Duodenal mucosa (tissue), 2 donors: ENCODE measurements around the gene KHDC3L.

Experiments
- H3K27ac ChIP-seq: one replicate; pipeline ENCODE4 v1.7.0; 2013; ENCODE audit warnings: low read depth, low read length
- H3K27me3 ChIP-seq, 2 donors: one replicate each; pipeline ENCODE4 v1.7.0; 2013; ENCODE audit warnings: low read length in 2 of 2, control low read depth in 1 of 2; ENCODE audit not compliant: insufficient read depth in 2 of 2, control insufficient read depth in 1 of 2
- H3K36me3 ChIP-seq, 2 donors: one replicate each; pipeline ENCODE4 v1.7.0; 2013; ENCODE audit warnings: low read length in 2 of 2, control low read depth in 1 of 2; ENCODE audit not compliant: insufficient read depth in 2 of 2, control insufficient read depth in 1 of 2
- H3K4me1 ChIP-seq, 2 donors: one replicate each; pipeline ENCODE4 v1.7.0; 2013; ENCODE audit warnings: low read length in 2 of 2, control low read depth in 1 of 2; ENCODE audit not compliant: insufficient read depth in 2 of 2, control insufficient read depth in 1 of 2
- H3K4me3 ChIP-seq, 2 donors: one replicate each; pipeline ENCODE4 v1.7.0; 2013; ENCODE audit warnings: low read length in 2 of 2, low read depth in 1 of 2
- H3K9ac ChIP-seq, 2 donors: one replicate each; pipeline ENCODE4 v1.7.0; 2013; ENCODE audit warnings: low read length in 2 of 2, low read depth in 1 of 2
- H3K9me3 ChIP-seq, 2 donors: one replicate each; pipeline ENCODE4 v1.7.0; 2013; ENCODE audit warnings: low read length in 2 of 2, control low read depth in 1 of 2; ENCODE audit not compliant: control insufficient read depth in 1 of 2

KHDC3L gene

GRCh38 chr6:73343164-73343563 is 19.3 kb upstream of the KHDC3L start:
- no peak overlapping the region for H3K4me3 ChIP-seq
- no peak overlapping the region for H3K9ac ChIP-seq
- H3K27me3 ChIP-seq, result peaks cover 0 to 1% of the 10 kb centered on the region in 2 donors
- H3K9me3 ChIP-seq, result no peaks in the 10 kb centered on the region
- H3K4me1 ChIP-seq, result no peaks in the 10 kb centered on the region
- H3K27ac ChIP-seq, result no peak overlapping the region
- H3K36me3 ChIP-seq, result no peaks in the 10 kb centered on the region

DNA sequence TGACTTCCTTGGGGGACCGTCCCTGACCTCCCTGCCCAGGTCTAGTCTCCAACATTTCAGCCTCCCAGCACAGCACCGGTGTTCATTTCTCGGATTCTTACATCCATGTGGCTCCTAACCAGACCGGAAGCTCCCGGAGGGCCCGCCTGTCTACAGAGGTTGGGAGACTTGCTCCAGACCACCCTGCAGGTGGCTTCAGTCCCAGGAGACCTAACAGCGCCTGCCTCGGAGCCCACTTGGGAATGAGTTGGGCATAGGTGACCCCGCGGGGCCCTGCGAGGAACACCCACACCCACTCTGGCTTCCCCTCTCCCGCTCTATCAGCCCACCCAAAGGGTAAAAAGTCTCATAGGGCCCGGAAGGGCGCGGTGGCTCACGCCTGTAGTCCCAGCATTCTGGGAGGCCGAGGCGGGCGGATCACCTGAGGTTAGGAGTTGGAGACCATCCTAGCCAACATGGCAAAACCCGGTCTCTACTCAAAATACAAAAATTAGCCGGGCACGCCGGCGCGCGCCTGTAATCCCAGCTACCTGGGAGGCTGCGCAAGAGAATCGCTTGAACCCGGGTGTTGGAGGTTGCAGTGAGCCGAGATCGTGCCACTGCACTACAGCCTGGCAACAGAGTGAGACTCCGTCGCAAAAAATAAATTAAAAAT is 13.8 kb upstream of the KHDC3L start:
- no peak overlapping the region for H3K9ac ChIP-seq

DNA sequence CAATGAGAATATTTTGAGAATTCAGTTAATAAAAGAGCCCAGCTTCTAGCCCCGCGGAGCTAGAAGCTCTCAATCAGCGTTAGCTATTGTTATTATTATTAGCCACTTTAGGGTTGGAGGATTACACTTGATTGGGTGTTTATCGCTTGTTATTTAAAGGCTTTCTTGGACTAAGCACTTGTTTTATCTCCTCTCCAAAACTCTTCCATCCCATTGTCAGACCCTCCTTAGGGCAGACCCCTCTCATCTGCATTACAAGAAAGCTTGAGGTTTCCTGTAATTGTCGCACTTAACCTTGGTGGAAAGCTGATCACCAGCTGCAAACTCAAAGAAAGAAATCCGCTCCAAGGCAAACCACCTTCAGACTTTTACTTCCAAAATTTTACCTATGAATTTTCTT is 13.1 kb upstream of the KHDC3L start:
- Histone ChIP-seq H3K36me3 (no peaks in the 10 kb centered on the region), H3K9ac (no peak overlapping the region), H3K27ac (no peak overlapping the region), H3K27me3 (peaks cover 4 to 6% of the 10 kb centered on the region in 2 donors), H3K9me3 (no peaks in the 10 kb centered on the region), H3K4me1 (no peaks in the 10 kb centered on the region), H3K4me3 (no peak overlapping the region)

More for the DNA sequence above, 13.8 kb upstream of the KHDC3L start:
- H3K9me3 ChIP-seq, result no peaks in the 10 kb centered on the region
- H3K36me3 ChIP-seq, result no peaks in the 10 kb centered on the region
- H3K4me3 ChIP-seq, result no peak overlapping the region
- H3K27me3 ChIP-seq, result peaks cover 4 to 6% of the 10 kb centered on the region in 2 donors
- no peaks in the 10 kb centered on the region for H3K4me1 ChIP-seq
- no peak overlapping the region for H3K27ac ChIP-seq

- no peaks in the 10 kb centered on the region for H3K36me3 ChIP-seq
- H3K9me3 ChIP-seq, result no peaks in the 10 kb centered on the region
- no peaks in the 10 kb centered on the region for H3K4me1 ChIP-seq
- peaks cover 0 to 6% of the 10 kb centered on the region in 2 donors for H3K27me3 ChIP-seq
- no peak within 1 kb of the TSS for H3K27ac ChIP-seq
- no peak within 1 kb of the TSS for H3K9ac ChIP-seq
- H3K4me3 ChIP-seq, result no peak within 1 kb of the TSS
Observed at GRCh38 chr6:73353636-73354593, 8.5 kb upstream of the KHDC3L start, which contains the start of gene DPPA5. Gene DPPA5, minus strand, starts transcription at chr6:73354276. Its CDS starts 51 bp downstream, at chr6:73354225.

GRCh38 chr6:73362869-73363536 is 545 bp downstream of the KHDC3L start:
- no peaks in the 10 kb centered on the region for H3K27me3 ChIP-seq
- no peaks in the 10 kb centered on the region for H3K4me1 ChIP-seq
- no peak overlapping the region for H3K9ac ChIP-seq
- H3K4me3 ChIP-seq, result no peak overlapping the region
- no peaks in the 10 kb centered on the region for H3K36me3 ChIP-seq
- no peaks in the 10 kb centered on the region for H3K9me3 ChIP-seq
- no peak overlapping the region for H3K27ac ChIP-seq

DNA sequence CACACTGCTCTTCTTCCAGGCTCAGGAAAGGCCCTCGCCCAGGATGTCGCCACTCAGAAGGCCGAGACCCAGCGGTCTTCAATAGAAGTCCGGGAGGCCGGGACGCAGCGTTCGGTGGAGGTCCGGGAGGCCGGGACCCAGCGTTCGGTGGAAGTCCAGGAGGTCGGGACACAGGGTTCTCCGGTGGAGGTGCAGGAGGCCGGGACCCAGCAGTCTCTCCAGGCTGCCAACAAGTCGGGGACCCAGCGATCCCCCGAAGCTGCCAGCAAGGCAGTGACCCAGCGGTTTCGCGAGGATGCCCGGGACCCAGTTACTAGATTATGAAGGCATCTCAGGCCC is 1.0 kb downstream of the KHDC3L start:
- H3K9me3 ChIP-seq, result no peaks in the 10 kb centered on the region
- H3K4me1 ChIP-seq, result no peaks in the 10 kb centered on the region
- no peaks in the 10 kb centered on the region for H3K36me3 ChIP-seq
- no peaks in the 10 kb centered on the region for H3K27me3 ChIP-seq
- H3K4me3 ChIP-seq, result no peak overlapping the region
- no peak overlapping the region for H3K9ac ChIP-seq
- no peak overlapping the region for H3K27ac ChIP-seq

- no peaks in the 10 kb centered on the region for H3K9me3 ChIP-seq
- H3K36me3 ChIP-seq, result no peaks in the 10 kb centered on the region
- no peak overlapping the region for H3K27ac ChIP-seq
- H3K4me3 ChIP-seq, result no peak overlapping the region
- no peaks in the 10 kb centered on the region for H3K4me1 ChIP-seq
- H3K9ac ChIP-seq, result no peak overlapping the region
- no peaks in the 10 kb centered on the region for H3K27me3 ChIP-seq
Observed at GRCh38 chr6:73364121-73364520, 1.7 kb downstream of the KHDC3L start.

DNA sequence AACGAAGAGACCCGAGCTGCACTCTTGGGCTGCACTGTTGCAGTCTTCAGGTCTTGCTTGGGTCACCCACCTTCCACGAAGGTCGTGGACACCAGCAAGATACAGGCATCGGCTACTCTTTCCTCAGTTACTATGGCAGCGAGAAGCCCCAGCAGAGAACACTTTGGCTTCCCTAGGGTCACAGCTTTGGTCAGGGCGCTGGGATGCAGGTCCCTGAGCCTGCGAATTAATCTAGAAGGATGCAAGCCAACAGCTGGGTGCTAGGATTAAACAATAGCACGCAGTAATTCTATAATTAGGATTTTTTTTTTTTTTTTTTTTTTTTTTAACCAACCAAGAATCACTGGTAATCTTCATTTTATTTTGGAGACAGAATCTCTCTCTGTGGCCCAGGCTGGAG is 2.1 kb downstream of the KHDC3L start:
- Histone ChIP-seq H3K36me3 (no peaks in the 10 kb centered on the region), H3K27me3 (no peaks in the 10 kb centered on the region), H3K4me1 (no peaks in the 10 kb centered on the region), H3K4me3 (no peak overlapping the region), H3K9ac (no peak overlapping the region), H3K9me3 (no peaks in the 10 kb centered on the region), H3K27ac (no peak overlapping the region)

- H3K4me3 ChIP-seq, result no peak overlapping the region
- no peaks in the 10 kb centered on the region for H3K4me1 ChIP-seq
- peaks cover 0 to 9% of the 10 kb centered on the region in 2 donors for H3K9me3 ChIP-seq
- H3K27ac ChIP-seq, result no peak overlapping the region
- H3K27me3 ChIP-seq, result no peaks in the 10 kb centered on the region
- H3K36me3 ChIP-seq, result no peaks in the 10 kb centered on the region
- H3K9ac ChIP-seq, result no peak overlapping the region
Observed at GRCh38 chr6:73367761-73368355, 5.4 kb downstream of the KHDC3L start.
